AG04450 (cell line): Measurements from ENCODE around the gene CERS4. TPM values are rescaled to one million over a fixed set of nuclear protein-coding genes. Genes with fewer than 3 reads are reported as not detected.
A peak's percentile ranks its signal among the peaks of the same experiment; 100 is the strongest.

Experiments
- CTCF ChIA-PET: fragments of 300-600, 350-600 bp; formaldehyde crosslinking; extraction: SDS; loops from one replicate; lab custom pipeline; 2022; ENCODE audit warnings: antibody characterized with exemption, inconsistent platforms; lab: Charles Lee
- POLR2A ChIA-PET: fragments of 350-600 bp; formaldehyde crosslinking; extraction: SDS; loops from one replicate; lab custom pipeline; 2021; ENCODE audit warnings: antibody characterized with exemption, inconsistent platforms; lab: Yijun Ruan, JAX
- DNase-seq: peaks from one replicate; pipeline ENCODE4 v3.0.0-alpha.2; 2011; ENCODE audit warnings: low read depth, low spot score
- H3K27ac ChIP-seq: one replicate; pipeline ENCODE4 v1.5.1; 2012; ENCODE audit warnings: low read depth, low read length, control low read depth
- H3K27me3 ChIP-seq: one replicate; pipeline ENCODE4 v1.6.0; 2012; ENCODE audit warnings: low read length; ENCODE audit not compliant: control insufficient read depth, insufficient read depth
- H3K4me3 ChIP-seq: 2 replicates; pipeline ENCODE4 v1.5.1; 2011; ENCODE audit warnings: mild to moderate bottlenecking, low read depth, low read length, control low read depth
- H3K9me3 ChIP-seq: 2 replicates; pipeline ENCODE4 v1.5.1; 2012; ENCODE audit warnings: low read length; ENCODE audit not compliant: control insufficient read depth, insufficient read depth
- polyA plus RNA-seq: library from polyadenylated mRNA; depleted of rRNA; stranded (reverse); fragments of >200 nt; gene quantifications from 2 replicates; pipeline ENCODE4 v1.2.3, GENCODE V29; 2011
- TF ChIP-seq, protein P1 (sequence below): IDR thresholded peaks from 2 replicates; pipeline ENCODE4 v1.5.1; 2011; ENCODE audit warnings: low read depth, low read length, control low read depth, inconsistent platforms

The CERS4 gene
- polyA plus RNA-seq, 1 experiment: 4.7 TPM

- CTCF ChIA-PET: no interaction called here
- POLR2A ChIA-PET: no interaction called here
- H3K27me3 ChIP-seq: peaks cover 28% of the 10 kb centered on the region
- H3K4me3 ChIP-seq: peak overlapping the region; percentile 56; the same call in 1 of the 2 replicates
- TF ChIP-seq, protein P1, sequence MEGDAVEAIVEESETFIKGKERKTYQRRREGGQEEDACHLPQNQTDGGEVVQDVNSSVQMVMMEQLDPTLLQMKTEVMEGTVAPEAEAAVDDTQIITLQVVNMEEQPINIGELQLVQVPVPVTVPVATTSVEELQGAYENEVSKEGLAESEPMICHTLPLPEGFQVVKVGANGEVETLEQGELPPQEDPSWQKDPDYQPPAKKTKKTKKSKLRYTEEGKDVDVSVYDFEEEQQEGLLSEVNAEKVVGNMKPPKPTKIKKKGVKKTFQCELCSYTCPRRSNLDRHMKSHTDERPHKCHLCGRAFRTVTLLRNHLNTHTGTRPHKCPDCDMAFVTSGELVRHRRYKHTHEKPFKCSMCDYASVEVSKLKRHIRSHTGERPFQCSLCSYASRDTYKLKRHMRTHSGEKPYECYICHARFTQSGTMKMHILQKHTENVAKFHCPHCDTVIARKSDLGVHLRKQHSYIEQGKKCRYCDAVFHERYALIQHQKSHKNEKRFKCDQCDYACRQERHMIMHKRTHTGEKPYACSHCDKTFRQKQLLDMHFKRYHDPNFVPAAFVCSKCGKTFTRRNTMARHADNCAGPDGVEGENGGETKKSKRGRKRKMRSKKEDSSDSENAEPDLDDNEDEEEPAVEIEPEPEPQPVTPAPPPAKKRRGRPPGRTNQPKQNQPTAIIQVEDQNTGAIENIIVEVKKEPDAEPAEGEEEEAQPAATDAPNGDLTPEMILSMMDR: no peak
- H3K27ac ChIP-seq: no peak overlapping the region
- no peak for DNase-seq
- peaks cover 6% of the 10 kb centered on the region; the same call in 1 of the 2 replicates for H3K9me3 ChIP-seq
Observed at GRCh38 chr19:8210421-8211101, 1.4 kb downstream of the CERS4 start.

GRCh38 chr19:8212212-8212611 lies 3.0 kb downstream of the CERS4 start:
- ChIA-PET POLR2A (no interaction called here), CTCF (no interaction called here)
- no peak overlapping the region for H3K27ac ChIP-seq
- TF ChIP-seq, protein P1: no peak
- no peak for DNase-seq
- H3K9me3 ChIP-seq: peaks cover 6% of the 10 kb centered on the region; the same call in 1 of the 2 replicates
- H3K4me3 ChIP-seq: no peak overlapping the region
- H3K27me3 ChIP-seq: peaks cover 27% of the 10 kb centered on the region

- H3K27ac ChIP-seq: no peak overlapping the region
- ChIA-PET CTCF (no interaction called here), POLR2A (no interaction called here)
- TF ChIP-seq, protein P1: no peak
- H3K27me3 ChIP-seq: peaks cover 23% of the 10 kb centered on the region
- no peak overlapping the region for H3K4me3 ChIP-seq
- no peak for DNase-seq
- H3K9me3 ChIP-seq: peaks cover 6% of the 10 kb centered on the region; the same call in 1 of the 2 replicates
Observed at GRCh38 chr19:8212916-8213315, 3.7 kb downstream of the CERS4 start.

DNA sequence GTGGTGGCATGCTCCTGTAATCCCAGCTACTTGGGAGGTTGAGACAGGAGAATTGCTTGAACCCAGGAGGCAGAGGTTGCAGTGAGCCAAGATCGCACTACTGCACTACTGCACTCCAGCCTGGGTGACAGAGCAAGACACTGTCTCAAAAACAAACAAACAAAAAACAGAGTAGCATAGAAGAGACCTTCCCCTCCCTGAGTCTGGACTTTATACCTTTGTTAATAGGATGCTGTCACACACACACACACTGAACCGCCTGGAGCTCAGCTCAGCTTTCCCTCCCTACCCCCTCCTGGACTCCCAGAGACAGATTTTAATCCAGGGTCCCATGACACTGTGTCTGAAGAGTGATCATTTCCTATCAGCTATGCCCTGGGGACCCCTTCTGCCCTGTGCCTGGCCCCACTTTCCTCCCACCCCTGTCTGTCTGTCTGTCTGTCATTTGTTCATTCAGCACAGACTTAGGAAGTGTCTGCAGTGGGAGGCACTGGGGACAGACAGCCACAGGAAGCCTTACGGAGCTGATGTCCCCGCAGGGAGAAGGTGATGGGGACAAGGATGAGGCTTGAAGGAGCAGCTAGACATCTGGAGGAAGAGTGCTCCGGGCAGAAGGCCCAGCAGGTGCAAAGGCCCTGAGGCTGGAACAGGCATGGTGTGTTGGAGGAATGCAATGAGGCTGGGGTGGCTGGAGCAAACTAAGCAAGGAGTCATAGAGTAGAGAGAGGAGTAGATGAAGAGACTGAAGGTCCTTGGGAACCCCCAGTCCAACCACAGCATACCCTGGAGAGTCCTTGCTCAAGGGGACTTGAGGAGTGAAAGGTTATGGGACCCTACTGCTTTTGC lies 4.9 kb downstream of the CERS4 start:
- no peaks in the 10 kb centered on the region; the same call in 1 of the 2 replicates for H3K9me3 ChIP-seq
- TF ChIP-seq, protein P1: no peak
- ChIA-PET CTCF (no interaction called here), POLR2A (no interaction called here)
- H3K27ac ChIP-seq: no peak overlapping the region
- peaks cover 15% of the 10 kb centered on the region for H3K27me3 ChIP-seq
- no peak overlapping the region for H3K4me3 ChIP-seq
- DNase-seq: no peak

DNA sequence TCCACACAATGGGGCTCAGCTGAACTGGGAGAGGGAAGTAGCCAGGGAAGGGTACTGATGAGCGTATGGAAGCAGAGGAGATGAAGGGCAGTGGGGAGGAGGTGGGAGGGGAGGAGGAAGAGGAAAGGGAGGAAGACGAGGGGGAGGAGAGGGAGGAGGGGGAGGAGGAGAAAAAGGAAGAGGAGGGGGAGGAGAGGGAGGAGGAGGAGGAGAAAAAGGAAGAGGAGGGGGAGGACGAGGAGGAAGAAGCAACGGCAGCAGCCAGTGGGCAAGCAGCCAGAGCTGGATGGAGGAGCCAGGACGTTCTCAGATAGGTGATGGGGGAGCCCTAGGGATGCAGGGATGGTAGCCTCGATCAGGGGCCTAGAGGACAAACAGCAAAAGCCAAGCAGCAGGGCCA lies 5.6 kb downstream of the CERS4 start:
- ChIA-PET CTCF (no interaction called here), POLR2A (no interaction called here)
- no peak for DNase-seq
- TF ChIP-seq, protein P1: no peak
- no peaks in the 10 kb centered on the region; the same call in 1 of the 2 replicates for H3K9me3 ChIP-seq
- H3K4me3 ChIP-seq: no peak overlapping the region
- no peak overlapping the region for H3K27ac ChIP-seq
- H3K27me3 ChIP-seq: peaks cover 12% of the 10 kb centered on the region
